Natural killer cell (primary cell): ENCODE results near the gene RHOB. TPM values are rescaled to one million over a fixed set of nuclear protein-coding genes. Genes with fewer than 3 reads are reported as not detected.

Source experiments
- ATAC-seq, 3 donors: fragments of 150-1000 bp in 2 of 3; fragments of 200-7000 bp in 1 of 3; cut with Tn5 transposase; 1 replicate in 1 of 3; 2 replicates in 2 of 3; pipeline ENCODE4 v1.10.0; 2021; ENCODE audit warnings: mild to moderate bottlenecking in 2 of 3, moderate library complexity in 2 of 3
- DNase-seq, 2 donors: peaks; one replicate each; pipeline versions ENCODE4 v3.0.0 to v3.0.0-alpha.2; 2013 to 2021; ENCODE audit warnings: mixed read lengths in 1 of 2
- H3K27ac ChIP-seq: one replicate; pipeline ENCODE4 v1.5.1; 2013; ENCODE audit warnings: mild to moderate bottlenecking, low read length
- H3K27me3 ChIP-seq: one replicate; pipeline ENCODE4 v1.6.1; 2013; ENCODE audit warnings: low read length; ENCODE audit not compliant: control insufficient read depth, insufficient read depth
- H3K36me3 ChIP-seq: one replicate; pipeline ENCODE4 v1.6.1; 2013; ENCODE audit warnings: low read length; ENCODE audit not compliant: control insufficient read depth, insufficient read depth
- H3K4me1 ChIP-seq: one replicate; pipeline ENCODE4 v1.6.1; 2013; ENCODE audit warnings: low read length; ENCODE audit not compliant: control insufficient read depth, insufficient read depth
- H3K4me3 ChIP-seq: one replicate; pipeline ENCODE4 v1.5.1; 2013; ENCODE audit warnings: low read length
- H3K9me3 ChIP-seq: one replicate; pipeline ENCODE4 v1.6.1; 2013; ENCODE audit warnings: low read length; ENCODE audit not compliant: control insufficient read depth, insufficient read depth
- H3K27ac Mint-ChIP-seq, 2 donors: one replicate each; pipeline ENCODE4 v1.8.0; 2022; ENCODE audit warnings: mild to moderate bottlenecking in 2 of 2, mixed read lengths in 2 of 2, moderate library complexity in 1 of 2
- H3K27me3 Mint-ChIP-seq, 2 donors: one replicate each; pipeline ENCODE4 v1.8.0; 2022; ENCODE audit warnings: low read depth in 2 of 2, mixed read lengths in 2 of 2
- H3K36me3 Mint-ChIP-seq: one replicate; pipeline ENCODE4 v1.8.0; 2022; ENCODE audit warnings: mixed read lengths
- H3K4me1 Mint-ChIP-seq, 2 donors: one replicate each; pipeline ENCODE4 v1.8.0; 2022; ENCODE audit warnings: mixed read lengths in 2 of 2
- H3K4me3 Mint-ChIP-seq: one replicate; pipeline ENCODE4 v1.8.0; 2022; ENCODE audit warnings: mild to moderate bottlenecking, moderate library complexity, mixed read lengths
- H3K9me3 Mint-ChIP-seq, 2 donors: one replicate each; pipeline ENCODE4 v1.8.0; 2022; ENCODE audit warnings: mixed read lengths in 2 of 2
- CTCF ChIP-seq: fragments of 200-600 bp; IDR thresholded peaks from one replicate; pipeline ENCODE4 v1.8.0; 2022; ENCODE audit warnings: antibody characterized with exemption
- WGBS: methylation state at CpG from one replicate; pipeline ENCODE4 v1.1.7; 2013; ENCODE audit warnings: missing lambda C conversion rate; ENCODE audit not compliant: insufficient coverage; 5-methylcytosine and 5-hydroxymethylcytosine counted together
- intact Hi-C: fragments of 100-400 bp; cut with micrococcal nuclease; formaldehyde crosslinking; loops from one replicate; pipeline ENCODE4 v1.14.2; 2022
- total RNA-seq, 4 donors: library from RNA; stranded (reverse); fragments of 120-200 nt in 1 of 4; gene quantifications; one replicate each; pipeline versions ENCODE4 v1.2.3 to v1.2.4, GENCODE V29; 2013 to 2022

RHOB gene
- total RNA-seq, 3 donors from 2014 or later (not counting 1 experiment from before 2014, with no cell fraction given): 50.8 to 222 (median 64.7) TPM

DNA sequence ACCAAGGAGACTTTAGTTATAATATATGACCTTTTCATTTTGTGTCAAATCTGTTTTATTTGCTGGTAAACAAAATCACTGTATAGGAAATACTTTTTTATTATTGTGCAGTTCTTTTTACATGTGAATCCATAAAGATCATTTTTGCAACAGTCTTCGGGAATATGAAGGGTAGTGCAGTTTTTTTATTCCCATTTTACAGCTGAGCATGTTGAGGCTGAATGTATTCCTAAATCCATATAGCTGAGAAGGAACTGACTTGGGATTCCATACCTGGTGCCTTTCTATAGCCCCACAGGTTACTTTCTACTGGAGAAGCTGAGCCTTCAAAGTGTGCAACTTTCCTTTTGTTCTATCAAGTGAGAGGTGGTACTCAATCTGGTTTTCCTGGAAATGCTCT lies 29.6 kb downstream of the RHOB start:
- peaks cover 0 to 6% of the 10 kb centered on the region in 2 donors for H3K4me1 Mint-ChIP-seq
- no peaks in the 10 kb centered on the region for H3K36me3 Mint-ChIP-seq
- no peak overlapping the region for H3K27ac Mint-ChIP-seq
- Histone ChIP-seq H3K4me1 (no peaks in the 10 kb centered on the region), H3K4me3 (no peak overlapping the region), H3K9me3 (no peaks in the 10 kb centered on the region), H3K27ac (no peak overlapping the region), H3K27me3 (no peaks in the 10 kb centered on the region), H3K36me3 (no peaks in the 10 kb centered on the region)
- ATAC-seq (no peak), DNase-seq (no peak)
- no CpG with 5 or more reads among the region's 1 CpG for WGBS
- TF ChIP-seq CTCF: no peak
- no peak overlapping the region for H3K4me3 Mint-ChIP-seq
- peaks cover 0 to 2% of the 10 kb centered on the region in 2 donors for H3K27me3 Mint-ChIP-seq
- no peaks in the 10 kb centered on the region for H3K9me3 Mint-ChIP-seq
- intact Hi-C loops: no loop called here

DNA sequence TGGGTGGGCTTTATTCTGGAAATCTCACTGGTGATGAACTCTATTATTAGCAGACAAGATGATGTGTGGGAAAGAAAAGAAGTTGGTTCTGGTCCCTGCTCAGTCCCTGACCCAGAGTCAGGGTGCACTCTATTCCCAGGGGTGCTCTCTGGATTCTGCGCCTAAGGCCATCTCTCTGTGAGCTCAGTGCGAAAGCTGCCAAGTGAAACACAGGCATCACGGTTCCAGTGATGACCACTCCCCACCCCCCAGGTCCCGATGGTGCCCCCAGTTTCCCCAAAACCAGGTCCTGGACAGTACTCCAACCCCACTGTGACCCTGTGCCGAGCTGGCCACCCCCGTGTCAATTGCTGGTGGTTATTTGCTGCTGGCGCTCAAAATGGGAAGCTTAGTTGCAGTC lies 30.1 kb downstream of the RHOB start:
- no peak overlapping the region for H3K4me3 ChIP-seq
- H3K27ac ChIP-seq: no peak overlapping the region
- no peaks in the 10 kb centered on the region for H3K36me3 Mint-ChIP-seq
- DNase-seq (no peak), ATAC-seq (no peak)
- 92% methylated on average over 7 of the region's 7 CpGs for WGBS
- no peak for TF ChIP-seq CTCF
- H3K27ac Mint-ChIP-seq: no peak overlapping the region
- peaks cover 0 to 6% of the 10 kb centered on the region in 2 donors for H3K4me1 Mint-ChIP-seq
- no peak overlapping the region for H3K4me3 Mint-ChIP-seq
- no peaks in the 10 kb centered on the region for H3K9me3 Mint-ChIP-seq
- H3K9me3 ChIP-seq: no peaks in the 10 kb centered on the region
- H3K36me3 ChIP-seq: no peaks in the 10 kb centered on the region
- H3K4me1 ChIP-seq: no peaks in the 10 kb centered on the region
- intact Hi-C loops: no loop called here
- H3K27me3 Mint-ChIP-seq: peaks cover 0 to 2% of the 10 kb centered on the region in 2 donors
- H3K27me3 ChIP-seq: no peaks in the 10 kb centered on the region

DNA sequence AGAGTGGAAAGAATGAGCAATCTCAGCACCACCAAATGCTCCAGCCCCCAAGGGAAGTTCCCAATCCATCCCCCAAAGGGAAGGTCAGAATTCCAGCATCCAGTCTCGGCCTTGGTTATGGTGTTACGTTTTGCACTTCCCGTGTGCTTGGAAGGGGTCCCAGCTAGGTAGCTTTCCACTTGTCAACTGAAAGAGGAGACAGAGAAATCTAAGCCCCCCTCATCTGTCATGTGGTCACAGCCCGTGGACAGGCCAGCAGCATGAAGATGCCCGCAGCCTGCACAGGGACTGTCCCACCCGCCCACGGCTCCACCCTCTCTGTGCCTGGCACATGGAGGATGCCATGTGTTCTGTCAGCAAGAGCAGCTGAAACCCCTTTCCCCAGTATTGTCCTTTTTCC lies 32.1 kb downstream of the RHOB start:
- DNase-seq (no peak), ATAC-seq (no peak)
- Mint-ChIP-seq H3K36me3 (no peaks in the 10 kb centered on the region), H3K9me3 (no peaks in the 10 kb centered on the region), H3K27me3 (peaks cover 0 to 2% of the 10 kb centered on the region in 2 donors), H3K4me1 (peaks cover 0 to 6% of the 10 kb centered on the region in 2 donors), H3K27ac (no peak overlapping the region), H3K4me3 (no peak overlapping the region)
- no peaks in the 10 kb centered on the region for H3K27me3 ChIP-seq
- intact Hi-C loops: no loop called here
- no peaks in the 10 kb centered on the region for H3K4me1 ChIP-seq
- no peaks in the 10 kb centered on the region for H3K9me3 ChIP-seq
- no peak for TF ChIP-seq CTCF
- H3K27ac ChIP-seq: no peak overlapping the region
- WGBS: 92% methylated on average over 7 of the region's 7 CpGs
- no peak overlapping the region for H3K4me3 ChIP-seq
- no peaks in the 10 kb centered on the region for H3K36me3 ChIP-seq

DNA sequence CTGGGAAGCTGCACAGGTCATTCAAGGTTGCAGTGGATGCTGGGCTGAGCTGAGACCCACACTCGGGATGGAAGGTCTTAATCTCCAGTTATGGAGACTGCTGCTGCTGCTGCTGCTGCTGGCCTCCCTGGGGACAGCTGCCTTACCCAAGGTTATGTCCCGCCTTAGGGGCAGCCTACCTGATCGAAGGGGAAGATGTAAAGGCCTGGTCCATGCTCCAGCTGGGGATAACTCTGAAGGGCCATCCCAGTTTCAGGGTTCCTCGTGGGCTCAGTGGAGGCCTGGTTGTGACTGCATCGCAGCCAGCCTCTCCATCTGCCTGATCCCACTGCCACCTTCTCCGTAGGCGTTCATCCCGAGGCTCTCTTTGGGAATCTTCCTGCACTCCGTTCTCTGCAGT lies 33.0 kb downstream of the RHOB start:
- intact Hi-C loops: no loop called here
- no peaks in the 10 kb centered on the region for H3K36me3 ChIP-seq
- Mint-ChIP-seq H3K27ac (no peak overlapping the region), H3K27me3 (peaks cover 0 to 2% of the 10 kb centered on the region in 2 donors), H3K4me1 (peaks cover 0 to 6% of the 10 kb centered on the region in 2 donors), H3K9me3 (no peaks in the 10 kb centered on the region), H3K4me3 (no peak overlapping the region), H3K36me3 (no peaks in the 10 kb centered on the region)
- H3K27me3 ChIP-seq: no peaks in the 10 kb centered on the region
- no peak for TF ChIP-seq CTCF
- ATAC-seq (no peak), DNase-seq (no peak)
- H3K4me3 ChIP-seq: no peak overlapping the region
- no peaks in the 10 kb centered on the region for H3K4me1 ChIP-seq
- no peaks in the 10 kb centered on the region for H3K9me3 ChIP-seq
- WGBS: 84% methylated on average over 9 of the region's 9 CpGs
- H3K27ac ChIP-seq: no peak overlapping the region
